HEK293 (cell line): Measurements from ENCODE around the gene CPA4.

Experiments used
- CTCF ChIA-PET: fragments of 350-600 bp; formaldehyde crosslinking; extraction: SDS; loops from one replicate; lab custom pipeline; 2021; ENCODE audit warnings: antibody characterized with exemption; lab: Yijun Ruan, JAX
- POLR2A ChIA-PET: fragments of 300-600 bp; formaldehyde crosslinking; extraction: SDS; loops from one replicate; lab custom pipeline; 2020; ENCODE audit warnings: antibody characterized with exemption, inconsistent platforms; lab: Yijun Ruan, JAX
- H3K27ac ChIP-seq: fragments of 200-500 bp; sonication (Bioruptor generic); 2 replicates; pipeline ENCODE4 v1.5.1; 2014; ENCODE audit warnings: low read depth, low read length, control low read depth, inconsistent platforms; ENCODE audit errors: extremely low read depth
- H3K36me3 ChIP-seq, 2 experiments: fragments of 200-500 bp in 1 of 2; sonication (Bioruptor generic) in 1 of 2; 1 replicate in 1 of 2; 2 replicates in 1 of 2; pipeline ENCODE4 v1.5.1; 2014 to 2017; ENCODE audit warnings: inconsistent platforms in 2 of 2, low read length in 2 of 2; ENCODE audit not compliant: control insufficient read depth in 2 of 2, insufficient read depth in 1 of 2
- H3K4me1 ChIP-seq: fragments of 200-500 bp; sonication (Bioruptor generic); 2 replicates; pipeline ENCODE4 v1.5.1; 2014; ENCODE audit warnings: mild to moderate bottlenecking, low read length, inconsistent platforms; ENCODE audit not compliant: control insufficient read depth, insufficient read depth
- H3K4me3 ChIP-seq: 2 replicates; pipeline ENCODE4 v1.5.1; 2011; ENCODE audit warnings: low read depth, mild to moderate bottlenecking, control low read depth, low read length, moderate library complexity
- H3K9me3 ChIP-seq: fragments of 200-500 bp; sonication (Bioruptor generic); 2 replicates; pipeline ENCODE4 v1.5.1; 2014; ENCODE audit warnings: low read depth, low read length, inconsistent platforms; ENCODE audit not compliant: control insufficient read depth, insufficient read depth
- FEZF1 ChIP-seq: fragments of 450-650 bp; formaldehyde crosslinking; IDR thresholded peaks from 2 replicates; pipeline ENCODE4 v1.5.1; 2016; ENCODE audit warnings: missing biosample characterization, missing genetic modification characterization
- GLIS2 ChIP-seq: fragments of 450-650 bp; formaldehyde crosslinking; IDR thresholded peaks from 2 replicates; pipeline ENCODE4 v1.5.1; 2016; ENCODE audit warnings: missing biosample characterization, missing genetic modification characterization
- SCRT1 ChIP-seq: fragments of 450-650 bp; formaldehyde crosslinking; IDR thresholded peaks from 2 replicates; pipeline ENCODE4 v1.5.1; 2016; ENCODE audit warnings: missing biosample characterization, missing genetic modification characterization, borderline replicate concordance
- SETDB1 ChIP-seq: IDR thresholded peaks from one replicate; pipeline ENCODE4 v1.6.1; 2017; ENCODE audit warnings: mild to moderate bottlenecking, low read length, moderate library complexity, mixed read lengths; ENCODE audit not compliant: insufficient read length
- SP2 ChIP-seq: fragments of 450-650 bp; formaldehyde crosslinking; IDR thresholded peaks from 2 replicates; pipeline ENCODE4 v1.5.1; 2016; ENCODE audit warnings: missing biosample characterization, missing genetic modification characterization
- YY1 ChIP-seq: fragments of 450-650 bp; formaldehyde crosslinking; IDR thresholded peaks from 2 replicates; pipeline ENCODE4 v1.5.1; 2018; ENCODE audit warnings: missing biosample characterization, missing genetic modification characterization
- ZBTB8A ChIP-seq: fragments of 450-650 bp; formaldehyde crosslinking; IDR thresholded peaks from 2 replicates; pipeline ENCODE4 v1.5.1; 2016; ENCODE audit warnings: missing biosample characterization, missing genetic modification characterization
- ZFHX2 ChIP-seq: fragments of 450-650 bp; formaldehyde crosslinking; conservative IDR thresholded peaks from 2 replicates; pipeline ENCODE4 v1.5.1; 2016; ENCODE audit warnings: missing biosample characterization, missing genetic modification characterization
- ZNF121 ChIP-seq: fragments of 450-650 bp; formaldehyde crosslinking; IDR thresholded peaks from 2 replicates; pipeline ENCODE4 v1.5.1; 2016; ENCODE audit warnings: missing biosample characterization, missing genetic modification characterization
- ZNF174 ChIP-seq: fragments of 450-650 bp; formaldehyde crosslinking; IDR thresholded peaks from 2 replicates; pipeline ENCODE4 v1.5.0; 2017; ENCODE audit warnings: missing biosample characterization, mild to moderate bottlenecking, missing genetic modification characterization
- ZNF214 ChIP-seq: fragments of 450-650 bp; formaldehyde crosslinking; IDR thresholded peaks from 2 replicates; pipeline ENCODE4 v1.5.1; 2017; ENCODE audit warnings: missing biosample characterization, mild to moderate bottlenecking, missing genetic modification characterization, borderline replicate concordance
- ZNF221 ChIP-seq: fragments of 450-650 bp; formaldehyde crosslinking; IDR thresholded peaks from 2 replicates; pipeline ENCODE4 v1.5.1; 2017; ENCODE audit warnings: missing biosample characterization, missing genetic modification characterization, borderline replicate concordance
- ZNF274 ChIP-seq, 2 experiments: fragments of 200-500 bp in 1 of 2; fragments of 450-650 bp in 1 of 2; sonication (Bioruptor generic) in 1 of 2; formaldehyde crosslinking in 1 of 2; IDR thresholded peaks; 2 replicates each; pipeline versions ENCODE4 v1.5.1 to v1.6.1; 2014 to 2016; ENCODE audit warnings: borderline replicate concordance in 1 of 2, inconsistent platforms in 1 of 2, low read length in 1 of 2, missing biosample characterization in 1 of 2, missing genetic modification characterization in 1 of 2
- ZNF433 ChIP-seq: fragments of 450-650 bp; formaldehyde crosslinking; IDR thresholded peaks from 2 replicates; pipeline ENCODE4 v1.5.1; 2016; ENCODE audit warnings: missing biosample characterization, missing genetic modification characterization, low read depth
- ZNF510 ChIP-seq: fragments of 450-650 bp; formaldehyde crosslinking; IDR thresholded peaks from 2 replicates; pipeline ENCODE4 v1.5.1; 2018; ENCODE audit warnings: mild to moderate bottlenecking, missing genetic modification characterization, missing biosample characterization; ENCODE audit not compliant: insufficient replicate concordance
- ZNF549 ChIP-seq: fragments of 450-650 bp; IDR thresholded peaks from 2 replicates; pipeline ENCODE4 v1.5.1; 2018; ENCODE audit warnings: missing biosample characterization, missing genetic modification characterization, mild to moderate bottlenecking, inconsistent platforms, moderate library complexity
- ZNF585B ChIP-seq: fragments of 450-650 bp; formaldehyde crosslinking; IDR thresholded peaks from 2 replicates; pipeline ENCODE4 v1.5.1; 2016; ENCODE audit warnings: missing biosample characterization, missing genetic modification characterization
- ZNF747 ChIP-seq: fragments of 450-650 bp; formaldehyde crosslinking; IDR thresholded peaks from 2 replicates; pipeline ENCODE4 v1.5.1; 2016; ENCODE audit warnings: missing biosample characterization, missing genetic modification characterization
- ZNF830 ChIP-seq: fragments of 450-650 bp; IDR thresholded peaks from 2 replicates; pipeline ENCODE4 v1.5.0; 2018; ENCODE audit warnings: missing biosample characterization, missing genetic modification characterization, low read depth, mild to moderate bottlenecking, moderate library complexity
- ZSCAN16 ChIP-seq: fragments of 450-650 bp; formaldehyde crosslinking; IDR thresholded peaks from 2 replicates; pipeline ENCODE4 v1.5.1; 2016; ENCODE audit warnings: missing biosample characterization, missing genetic modification characterization
- TF ChIP-seq, protein P1 (sequence below): fragments of 450-650 bp; formaldehyde crosslinking; IDR thresholded peaks from 2 replicates; pipeline ENCODE4 v1.5.1; 2016; ENCODE audit warnings: missing biosample characterization, missing genetic modification characterization

Gene CPA4

GRCh38 chr7:130299866-130300265 is 6.9 kb downstream of the CPA4 start (continued):
- TF ChIP-seq, protein P1, sequence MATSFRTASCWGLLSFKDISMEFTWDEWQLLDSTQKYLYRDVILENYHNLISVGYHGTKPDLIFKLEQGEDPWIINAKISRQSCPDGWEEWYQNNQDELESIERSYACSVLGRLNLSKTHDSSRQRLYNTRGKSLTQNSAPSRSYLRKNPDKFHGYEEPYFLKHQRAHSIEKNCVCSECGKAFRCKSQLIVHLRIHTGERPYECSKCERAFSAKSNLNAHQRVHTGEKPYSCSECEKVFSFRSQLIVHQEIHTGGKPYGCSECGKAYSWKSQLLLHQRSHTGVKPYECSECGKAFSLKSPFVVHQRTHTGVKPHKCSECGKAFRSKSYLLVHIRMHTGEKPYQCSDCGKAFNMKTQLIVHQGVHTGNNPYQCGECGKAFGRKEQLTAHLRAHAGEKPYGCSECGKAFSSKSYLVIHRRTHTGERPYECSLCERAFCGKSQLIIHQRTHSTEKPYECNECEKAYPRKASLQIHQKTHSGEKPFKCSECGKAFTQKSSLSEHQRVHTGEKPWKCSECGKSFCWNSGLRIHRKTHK (tag by site-specific recombination), result no peak
- no peak for TF ChIP-seq FEZF1 (tag by site-specific recombination)
- TF ChIP-seq ZNF747 (tag by site-specific recombination), result no peak
- TF ChIP-seq ZFHX2 (tag by site-specific recombination), result no peak

GRCh38 chr7:130301501-130302020 is 8.6 kb downstream of the CPA4 start:
- POLR2A ChIA-PET, result no interaction called here
- no peaks in the 10 kb centered on the region for H3K9me3 ChIP-seq
- CTCF ChIA-PET, result interaction anchor here (0.5 to 1.1 kb wide), 3 partner anchors 54 to 1077 kb away, joined by 3 to 4 read pairs (median 3); partner anchors contain the start of gene AHCYL2
- TF ChIP-seq ZNF585B (tag by site-specific recombination) (no peak), ZBTB8A (no peak), SP2 (tag by site-specific recombination) (no peak), ZNF510 (tag by site-specific recombination) (no peak), ZNF214 (tag by site-specific recombination) (no peak), ZSCAN16 (tag by site-specific recombination) (no peak), ZNF433 (tag by site-specific recombination) (no peak), ZNF121 (no peak), GLIS2 (tag by site-specific recombination) (no peak), YY1 (no peak), ZNF830 (tag by site-specific recombination) (no peak), SCRT1 (tag by site-specific recombination) (no peak), ZNF221 (tag by site-specific recombination) (no peak)
- H3K36me3 ChIP-seq, result no peaks in the 10 kb centered on the region
- H3K4me1 ChIP-seq, result no peaks in the 10 kb centered on the region
- no peak overlapping the region for H3K27ac ChIP-seq
- no peak overlapping the region for H3K4me3 ChIP-seq

DNA sequence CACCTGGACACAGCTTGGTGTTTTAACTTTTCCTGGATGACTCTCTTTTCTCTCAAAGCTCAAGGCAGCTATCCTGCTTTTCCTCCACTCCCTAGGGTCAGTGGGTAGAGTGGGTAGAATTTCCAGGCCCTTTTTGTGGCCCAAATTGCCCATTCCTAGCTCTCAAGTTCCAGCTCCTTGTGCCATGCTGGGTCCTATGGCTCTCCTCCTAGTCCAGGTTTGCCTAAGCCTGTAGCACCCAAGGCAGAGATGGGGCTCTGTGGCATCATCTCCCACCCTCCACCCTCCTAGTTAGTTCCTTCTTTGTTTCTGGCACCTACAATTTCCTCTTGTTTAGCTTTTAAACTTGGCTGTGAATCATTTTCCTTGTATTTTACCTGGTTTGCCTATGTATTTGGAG is 9.7 kb downstream of the CPA4 start:
- Histone ChIP-seq H3K36me3 (no peaks in the 10 kb centered on the region), H3K4me1 (no peaks in the 10 kb centered on the region), H3K4me3 (no peak overlapping the region), H3K9me3 (no peaks in the 10 kb centered on the region), H3K27ac (no peak overlapping the region)
- ChIA-PET POLR2A (no interaction called here), CTCF (interaction anchor here (0.6 kb wide), 1 partner anchor 25 kb away, joined by 3 read pairs; no protein-coding TSS in a partner anchor)
- no peak for TF ChIP-seq ZNF174
- no peak for TF ChIP-seq ZNF274 (IDR thresholded peaks at IDR 0.05; ENCODE audit: low read length)
- no peak for TF ChIP-seq ZNF274 (tag by site-specific recombination; IDR thresholded peaks at IDR 0.05; ENCODE audit: borderline replicate concordance)
- no peak for TF ChIP-seq ZNF549 (tag by site-specific recombination)
- no peak for TF ChIP-seq SETDB1
